Naive thymus-derived CD4-positive, alpha-beta T cell (primary cell): Measurements from ENCODE around the gene MRPS18A. TPM values are rescaled to one million over a fixed set of nuclear protein-coding genes. Genes with fewer than 3 reads are reported as not detected.

ENCODE experiments used
- ATAC-seq: fragments of 150-1000 bp; cut with Tn5 transposase; 2 replicates; pipeline ENCODE4 v1.10.0; 2021; ENCODE audit warnings: mild to moderate bottlenecking, moderate library complexity
- CTCF ChIA-PET: fragments of 350-600 bp; sonication (Branson Sonifier 250); formaldehyde crosslinking; loops from one replicate; lab custom pipeline; 2021; ENCODE audit warnings: antibody characterized with exemption; lab: Charles Lee
- POLR2A ChIA-PET: fragments of 350-600 bp; sonication (Branson Sonifier 250); formaldehyde crosslinking; loops from one replicate; lab custom pipeline; 2021; ENCODE audit warnings: antibody characterized with exemption, inconsistent platforms; lab: Charles Lee
- DNase-seq, 9 donors: peaks; one replicate each; pipeline versions ENCODE4 v3.0.0 to v3.0.0-alpha.2; 2020 to 2022; ENCODE audit warnings: mixed read lengths in 1 of 9
- H3K27ac ChIP-seq: one replicate; pipeline ENCODE4 v1.7.0; 2013; ENCODE audit warnings: mild to moderate bottlenecking, low read depth, low read length, moderate library complexity
- H3K27me3 ChIP-seq, 2 donors: one replicate each; pipeline ENCODE4 v1.7.0; 2013; ENCODE audit warnings: low read length in 2 of 2, mild to moderate bottlenecking in 2 of 2, moderate library complexity in 2 of 2; ENCODE audit not compliant: control insufficient read depth in 2 of 2, insufficient read depth in 2 of 2
- H3K36me3 ChIP-seq, 3 experiments: 1 replicate in 2 of 3; 2 replicates in 1 of 3; pipeline ENCODE4 v1.7.0; 2013; ENCODE audit warnings: low read length in 3 of 3, mild to moderate bottlenecking in 3 of 3, moderate library complexity in 1 of 3; ENCODE audit not compliant: insufficient read depth in 3 of 3, control insufficient read depth in 2 of 3
- H3K4me1 ChIP-seq, 2 donors: one replicate each; pipeline ENCODE4 v1.7.0; 2013; ENCODE audit warnings: low read length in 2 of 2, mild to moderate bottlenecking in 2 of 2, moderate library complexity in 1 of 2; ENCODE audit not compliant: control insufficient read depth in 2 of 2, insufficient read depth in 2 of 2
- H3K4me3 ChIP-seq: 2 replicates; pipeline ENCODE4 v1.7.0; 2013; ENCODE audit warnings: mild to moderate bottlenecking, low read length
- H3K9me3 ChIP-seq, 3 experiments: 1 replicate in 2 of 3; 2 replicates in 1 of 3; pipeline ENCODE4 v1.7.0; 2013; ENCODE audit warnings: low read length in 3 of 3; ENCODE audit not compliant: control insufficient read depth in 2 of 3
- H3K27ac Mint-ChIP-seq, 9 donors: one replicate each; pipeline ENCODE4 v1.8.0; 2020 to 2022; ENCODE audit warnings: mixed read lengths in 9 of 9, mild to moderate bottlenecking in 8 of 9, moderate library complexity in 5 of 9, inconsistent platforms in 2 of 9
- H3K27me3 Mint-ChIP-seq, 5 donors: one replicate each; pipeline ENCODE4 v1.8.0; 2021 to 2022; ENCODE audit warnings: mixed read lengths in 5 of 5, mild to moderate bottlenecking in 1 of 5
- H3K36me3 Mint-ChIP-seq, 5 donors: one replicate each; pipeline ENCODE4 v1.8.0; 2020 to 2022; ENCODE audit warnings: mixed read lengths in 5 of 5, mild to moderate bottlenecking in 3 of 5, inconsistent platforms in 1 of 5
- H3K4me1 Mint-ChIP-seq, 7 donors: one replicate each; pipeline ENCODE4 v1.8.0; 2020 to 2022; ENCODE audit warnings: mixed read lengths in 7 of 7, mild to moderate bottlenecking in 3 of 7, inconsistent platforms in 1 of 7
- H3K4me3 Mint-ChIP-seq, 10 donors: one replicate each; pipeline ENCODE4 v1.8.0; 2020 to 2022; ENCODE audit warnings: mild to moderate bottlenecking in 10 of 10, mixed read lengths in 10 of 10, moderate library complexity in 6 of 10, inconsistent platforms in 2 of 10
- H3K9me3 Mint-ChIP-seq, 11 donors: one replicate each; pipeline ENCODE4 v1.8.0; 2020 to 2022; ENCODE audit warnings: mixed read lengths in 11 of 11, mild to moderate bottlenecking in 4 of 11, inconsistent platforms in 1 of 11, moderate library complexity in 1 of 11
- intact Hi-C, 2 donors: fragments of 100-400 bp; cut with micrococcal nuclease; formaldehyde crosslinking; loops; one replicate each; pipeline ENCODE4 v1.15.1; 2023
- polyA plus RNA-seq, 2 donors: library from polyadenylated mRNA; unstranded; fragments of 300-500 nt; fragmentation: Illumina TruSeq; gene quantifications; one replicate each; pipeline ENCODE4 v1.2.3, GENCODE V29; 2021
- total RNA-seq, 6 experiments: library from RNA in 5 of 6; stranded (reverse) in 5 of 6; gene quantifications; 1 replicate in 5 of 6; 2 replicates in 1 of 6; pipeline ENCODE4 v1.2.3 and lab custom pipeline; 2021 to 2026

MRPS18A gene
- total and polyA plus RNA-seq, 7 experiments from 2014 or later, result 20.9 to 68.4 (median 33.6) TPM

DNA sequence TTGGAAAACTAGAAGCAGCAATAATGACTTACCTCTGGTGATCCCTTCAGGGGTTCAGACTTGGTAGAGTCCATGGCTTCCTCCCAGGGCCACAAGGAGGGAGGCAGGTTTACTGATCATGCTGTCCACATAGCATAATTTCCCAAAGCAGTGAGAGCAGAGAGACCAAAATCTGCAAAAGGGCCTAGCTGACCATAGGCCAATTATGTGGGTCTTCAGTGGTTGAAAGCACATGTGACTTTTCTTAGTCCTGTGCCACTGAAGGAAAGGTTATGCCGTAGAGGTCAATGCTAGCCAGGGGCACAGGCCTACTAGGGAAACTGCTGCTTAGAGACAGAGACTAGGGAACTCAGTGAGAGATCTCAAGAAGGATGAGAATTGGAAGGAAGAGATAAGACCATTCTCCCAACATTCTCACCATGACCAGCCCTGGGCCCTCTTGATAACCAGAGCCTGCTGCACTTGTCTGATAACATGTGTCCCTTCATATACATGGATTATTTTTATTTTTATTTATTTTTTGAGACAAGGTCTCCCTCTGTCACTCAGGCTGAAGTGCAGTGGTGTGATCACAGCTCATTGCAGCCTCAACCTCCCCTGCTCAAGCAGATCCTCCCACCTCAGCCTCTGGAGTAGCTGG, 56.5 kb downstream of the MRPS18A start:
- no peaks in the 10 kb centered on the region for H3K27me3 ChIP-seq
- H3K27me3 Mint-ChIP-seq, result peaks cover 0 to 3% (median 0%) of the 10 kb centered on the region in 5 donors
- intact Hi-C loops, result loop anchor here (2.0 to 10.0 kb wide), 3 partner anchors 616 to 1696 kb away; partner anchors contain the start of genes HSP90AB1 (in 1 of the 2) and UBR2 (in 1 of the 2)
- peaks cover 0 to 5% (median 0%) of the 10 kb centered on the region in 11 donors for H3K9me3 Mint-ChIP-seq
- H3K4me1 Mint-ChIP-seq, result peaks cover 38 to 56% (median 49%) of the 10 kb centered on the region in 7 donors
- CTCF ChIA-PET, result no interaction called here
- H3K4me1 ChIP-seq, result peaks cover 17 to 19% of the 10 kb centered on the region in 2 donors
- H3K27ac Mint-ChIP-seq, result peak overlapping the region in 6 of 9 donors; percentile 54 to 98 (median 82)
- H3K36me3 Mint-ChIP-seq, result peaks cover 0 to 17% (median 7%) of the 10 kb centered on the region in 5 donors
- DNase-seq (no peak), ATAC-seq (no peak)
- H3K4me3 ChIP-seq, result no peak overlapping the region
- no peak overlapping the region for H3K27ac ChIP-seq
- H3K9me3 ChIP-seq, result no peaks in the 10 kb centered on the region
- POLR2A ChIA-PET, result no interaction called here
- H3K36me3 ChIP-seq, result peaks cover 0 to 3% (median 0%) of the 10 kb centered on the region in 3 experiments
- H3K4me3 Mint-ChIP-seq, result peak overlapping the region in 5 of 10 donors; percentile 36 to 61 (median 57)

DNA sequence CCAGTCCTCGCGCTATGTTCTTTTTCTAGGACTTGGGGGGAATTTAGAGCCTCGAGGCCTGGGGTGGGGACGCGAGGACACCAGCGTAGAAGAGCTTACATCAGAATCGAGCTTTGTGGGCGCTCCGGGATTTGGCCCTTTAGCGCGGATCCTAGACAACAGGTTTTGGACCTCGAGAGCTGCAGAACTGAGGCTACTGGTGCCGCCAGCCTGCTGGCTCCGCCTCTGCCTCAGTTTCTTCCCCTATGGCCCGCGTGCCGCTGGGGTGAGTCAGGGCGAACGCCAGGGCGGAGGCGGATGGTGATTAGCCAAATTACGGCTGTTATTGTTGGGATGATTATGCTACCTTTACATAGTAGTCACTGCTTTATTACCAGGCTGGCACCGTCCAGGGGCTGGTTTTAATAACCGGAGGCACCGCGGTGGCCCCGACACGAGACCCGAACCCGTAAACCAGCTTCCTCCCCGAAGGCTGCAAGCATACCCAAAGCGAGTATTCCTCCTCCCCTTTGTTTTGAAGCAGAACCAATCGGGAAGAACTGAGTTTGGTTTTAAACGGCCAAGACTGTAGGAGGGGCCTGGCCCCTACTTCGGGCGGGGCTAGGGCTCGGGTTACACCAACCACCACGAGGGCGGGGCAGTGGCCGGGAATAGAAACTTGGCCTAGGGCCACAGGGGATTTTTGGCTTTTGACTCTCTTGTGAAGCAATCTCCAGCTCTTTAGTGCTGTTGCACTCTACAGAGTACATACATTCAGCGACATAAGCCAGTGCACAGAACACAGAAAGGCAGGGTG, 57.9 kb downstream of the MRPS18A start:
- Histone ChIP-seq H3K27ac (peak overlapping the region; percentile 76), H3K36me3 (peaks cover 0 to 17% (median 3%) of the 10 kb centered on the region in 3 experiments), H3K4me1 (peaks cover 9 to 11% of the 10 kb centered on the region in 2 donors), H3K9me3 (no peaks in the 10 kb centered on the region), H3K4me3 (peak overlapping the region; percentile 98), H3K27me3 (no peaks in the 10 kb centered on the region)
- DNase-seq, result peak; percentile 64 to 90 (median 75)
- POLR2A ChIA-PET, result interaction anchor here (0.6 to 1.4 kb wide), 14 partner anchors 10 to 618 kb away, joined by 3 to 9 read pairs (median 3); partner anchors contain the start of genes DNPH1, HSP90AB1, MRPS18A and POLR1C
- H3K4me3 Mint-ChIP-seq, result peak overlapping the region; percentile 97 to 100 (median 99)
- peaks cover 0 to 16% (median 9%) of the 10 kb centered on the region in 5 donors for H3K36me3 Mint-ChIP-seq
- peak; percentile 79 for ATAC-seq
- H3K27ac Mint-ChIP-seq, result peak overlapping the region; percentile 90 to 99 (median 98)
- H3K4me1 Mint-ChIP-seq, result peaks cover 30 to 42% (median 38%) of the 10 kb centered on the region in 7 donors
- CTCF ChIA-PET, result interaction anchor here (0.6 to 1.3 kb wide), 5 partner anchors 12 to 59 kb away, joined by 3 to 7 read pairs (median 4); no protein-coding TSS in a partner anchor
- peaks cover 0 to 3% (median 0%) of the 10 kb centered on the region in 11 donors for H3K9me3 Mint-ChIP-seq
- intact Hi-C loops, result loop anchor here (1.0 to 10.0 kb wide), 25 partner anchors 16 to 1895 kb away; partner anchors contain the start of genes ABCC10 (in 2 of the 2), HSP90AB1 (in 2 of the 2), MRPS18A (in 2 of the 2) and POLH (in 2 of the 2)
- H3K27me3 Mint-ChIP-seq, result no peaks in the 10 kb centered on the region

DNA sequence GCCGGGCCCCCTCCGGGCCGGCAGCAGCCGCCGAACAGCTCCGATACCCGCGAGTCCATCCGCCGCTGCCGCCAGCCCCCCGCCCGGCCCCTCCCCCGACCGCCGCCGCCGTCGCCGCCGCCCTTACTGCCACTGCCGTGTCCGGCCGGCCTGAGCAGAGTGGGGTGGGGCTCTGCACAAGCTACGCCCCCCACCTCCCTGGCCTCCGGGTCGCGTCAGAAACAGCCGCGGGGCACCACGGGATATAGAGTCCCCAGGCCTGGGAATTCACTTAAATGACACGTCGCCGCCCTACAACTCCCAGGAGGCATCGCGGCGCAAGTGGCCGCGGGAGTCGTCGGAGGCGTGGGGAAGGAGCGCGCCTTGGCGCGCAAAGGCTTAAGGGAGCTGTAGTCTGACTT, 58.5 kb downstream of the MRPS18A start, which contains the start of gene GTPBP2:
GTPBP2 (minus strand) TSS at position 161 of the 401 bp plus-strand sequence; CDS start at position 59, 102 bp downstream.
- H3K4me3 Mint-ChIP-seq, result peak within 1 kb of the TSS; percentile 97 to 100 (median 99)
- Histone ChIP-seq H3K36me3 (peaks cover 0 to 23% (median 3%) of the 10 kb centered on the region in 3 experiments), H3K4me1 (peaks cover 9 to 11% of the 10 kb centered on the region in 2 donors), H3K9me3 (no peaks in the 10 kb centered on the region), H3K4me3 (peak within 1 kb of the TSS; percentile 98), H3K27ac (peak within 1 kb of the TSS; percentile 76), H3K27me3 (no peaks in the 10 kb centered on the region)
- DNase-seq (peak; percentile 85 to 97 (median 93)), ATAC-seq (peak; percentile 92)
- intact Hi-C loops, result loop anchor here (1.0 to 5.0 kb wide), 23 partner anchors 16 to 1894 kb away; partner anchors contain the start of genes ABCC10 (in 2 of the 2), MRPS18A (in 2 of the 2), POLH (in 2 of the 2) and POLR1C (in 2 of the 2)
- H3K9me3 Mint-ChIP-seq, result peaks cover 0 to 3% (median 0%) of the 10 kb centered on the region in 11 donors
- H3K4me1 Mint-ChIP-seq, result peaks cover 27 to 40% (median 36%) of the 10 kb centered on the region in 7 donors
- H3K27ac Mint-ChIP-seq, result peak within 1 kb of the TSS; percentile 90 to 99 (median 98)
- POLR2A ChIA-PET, result interaction anchor here (0.8 to 1.4 kb wide), 11 partner anchors 11 to 618 kb away, joined by 3 to 9 read pairs (median 5); partner anchors contain the start of genes DNPH1, HSP90AB1, MRPS18A and POLR1C
- CTCF ChIA-PET, result interaction anchor here (0.6 to 1.3 kb wide), 4 partner anchors 11 to 59 kb away, joined by 3 to 7 read pairs (median 4); no protein-coding TSS in a partner anchor
- H3K36me3 Mint-ChIP-seq, result peaks cover 0 to 15% (median 12%) of the 10 kb centered on the region in 5 donors
- no peaks in the 10 kb centered on the region for H3K27me3 Mint-ChIP-seq

DNA sequence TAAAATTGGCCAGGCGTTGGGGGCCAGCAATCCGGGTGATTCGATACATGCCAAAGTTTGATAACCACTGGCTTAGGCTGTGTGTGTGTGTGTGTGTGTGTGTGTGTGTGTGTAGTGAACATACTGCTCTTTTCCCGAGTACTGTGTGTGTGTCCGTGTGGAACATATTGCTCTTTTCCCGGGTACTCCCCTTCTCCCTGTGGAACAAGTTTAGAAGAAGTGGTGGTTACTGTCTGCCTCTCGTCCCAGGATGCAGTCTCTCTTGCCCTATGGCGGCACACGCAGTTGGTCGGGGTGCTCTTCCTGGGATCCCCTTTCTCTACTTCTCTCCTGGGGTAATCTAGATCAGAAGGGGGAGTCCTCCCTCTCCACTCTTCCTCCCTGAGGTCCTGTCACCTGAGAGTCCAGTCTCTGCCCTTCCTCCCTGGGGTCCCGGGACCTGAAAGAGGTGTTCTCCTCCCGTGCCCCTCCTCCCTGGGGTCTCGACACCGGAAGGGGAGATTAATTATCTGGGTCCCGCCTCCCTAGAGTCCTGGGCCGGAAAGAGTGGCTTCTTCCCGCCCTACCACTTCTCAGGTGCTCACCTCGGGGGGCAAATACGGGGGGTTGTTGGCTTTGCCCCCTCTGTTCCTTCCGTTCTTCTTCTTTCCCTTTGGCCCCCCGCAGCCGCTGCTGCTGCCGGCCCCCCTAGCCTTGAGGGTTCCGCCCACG, 59.0 kb downstream of the MRPS18A start:
- no peaks in the 10 kb centered on the region for H3K27me3 Mint-ChIP-seq
- ChIA-PET CTCF (interaction anchor here (0.7 kb wide), 1 partner anchor 39 kb away, joined by 4 read pairs; no protein-coding TSS in a partner anchor), POLR2A (interaction anchor here (0.8 to 1.4 kb wide), 9 partner anchors 10 to 619 kb away, joined by 3 to 7 read pairs (median 5); partner anchors contain the start of genes HSP90AB1, MRPS18A, POLR1C and YIPF3)
- peaks cover 9 to 11% of the 10 kb centered on the region in 2 donors for H3K4me1 ChIP-seq
- H3K9me3 Mint-ChIP-seq, result peaks cover 0 to 3% (median 0%) of the 10 kb centered on the region in 11 donors
- H3K9me3 ChIP-seq, result no peaks in the 10 kb centered on the region
- peak overlapping the region; percentile 97 to 100 (median 99) for H3K4me3 Mint-ChIP-seq
- DNase-seq, result peak in 8 of 9 donors; percentile 37 to 61 (median 51)
- peak overlapping the region; percentile 76 for H3K27ac ChIP-seq
- peak overlapping the region; percentile 98 for H3K4me3 ChIP-seq
- peaks cover 25 to 40% (median 33%) of the 10 kb centered on the region in 7 donors for H3K4me1 Mint-ChIP-seq
- H3K27me3 ChIP-seq, result no peaks in the 10 kb centered on the region
- peaks cover 0 to 28% (median 3%) of the 10 kb centered on the region in 3 experiments for H3K36me3 ChIP-seq
- peaks cover 0 to 19% (median 12%) of the 10 kb centered on the region in 5 donors for H3K36me3 Mint-ChIP-seq
- ATAC-seq, result peak; percentile 16
- intact Hi-C loops, result loop anchor here (1.0 to 5.0 kb wide), 25 partner anchors 8 to 1894 kb away; partner anchors contain the start of genes ABCC10 (in 2 of the 2), MRPS18A (in 2 of the 2), POLH (in 2 of the 2) and POLR1C (in 2 of the 2)
- peak overlapping the region; percentile 90 to 99 (median 98) for H3K27ac Mint-ChIP-seq

DNA sequence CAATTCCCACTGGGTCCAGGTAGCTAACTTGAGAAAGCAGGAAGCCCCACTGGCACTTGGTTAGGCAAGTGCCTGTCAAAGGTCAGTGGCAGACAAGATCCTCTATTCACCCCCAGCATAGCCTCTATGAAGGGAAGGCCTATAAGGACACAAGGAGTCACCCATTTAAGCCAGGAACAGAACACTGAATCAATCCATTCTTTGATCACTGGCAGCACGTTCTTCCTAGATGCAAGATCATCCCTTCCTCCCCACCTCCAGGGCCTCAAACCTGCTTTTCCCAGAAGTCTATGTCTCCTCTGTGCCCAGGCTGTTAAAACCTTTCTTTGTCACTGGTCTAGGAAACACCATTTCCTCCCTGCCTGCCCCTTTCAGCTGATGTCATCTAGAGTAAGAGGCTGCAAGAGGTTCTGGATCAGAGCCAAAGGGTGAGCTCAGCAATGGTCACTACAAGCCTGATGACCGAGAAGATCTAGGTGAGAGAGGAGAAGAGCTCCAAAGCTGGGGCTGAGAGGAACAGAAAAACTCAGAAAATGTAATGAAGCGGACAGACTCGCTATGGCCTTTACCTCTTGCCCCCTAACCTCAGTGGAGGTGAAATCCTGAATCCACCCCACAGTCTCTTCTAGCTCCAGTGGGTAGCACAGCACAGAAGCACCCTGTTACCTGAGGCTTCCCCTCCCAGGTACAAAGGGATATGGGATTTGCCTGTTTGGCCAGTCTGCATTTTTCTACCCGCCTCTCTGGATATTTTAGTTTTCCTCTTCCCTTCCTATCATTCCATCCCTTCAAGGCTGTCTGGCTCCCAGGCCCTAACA, 60.4 kb downstream of the MRPS18A start:
- Histone ChIP-seq H3K4me1 (peaks cover 9 to 11% of the 10 kb centered on the region in 2 donors), H3K4me3 (no peak overlapping the region), H3K27me3 (no peaks in the 10 kb centered on the region), H3K27ac (peak overlapping the region; percentile 16), H3K9me3 (no peaks in the 10 kb centered on the region), H3K36me3 (peaks cover 0 to 39% (median 4%) of the 10 kb centered on the region in 3 experiments)
- CTCF ChIA-PET, result no interaction called here
- Mint-ChIP-seq H3K9me3 (peaks cover 0 to 3% (median 0%) of the 10 kb centered on the region in 11 donors), H3K4me1 (peaks cover 29 to 40% (median 37%) of the 10 kb centered on the region in 7 donors), H3K4me3 (peak overlapping the region; percentile 5 to 100 (median 68)), H3K36me3 (peaks cover 1 to 21% (median 13%) of the 10 kb centered on the region in 5 donors), H3K27ac (peak overlapping the region; percentile 37 to 93 (median 61)), H3K27me3 (no peaks in the 10 kb centered on the region)
- DNase-seq, result no peak
- POLR2A ChIA-PET, result interaction anchor here (0.8 kb wide), 1 partner anchor 225 kb away, joined by 5 read pairs; no protein-coding TSS in a partner anchor
- no peak for ATAC-seq
- intact Hi-C loops, result loop anchor here (5.0 kb wide), 4 partner anchors 245 to 760 kb away; partner anchors contain the start of genes CDC5L (in 1 of the 2), KLHDC3 (in 1 of the 2), MEA1 (in 1 of the 2) and SRF (in 1 of the 2)
